Measurements from ENCODE around the gene NEK4. TPM values are rescaled to one million over a fixed set of nuclear protein-coding genes. Genes with fewer than 3 reads are reported as not detected.

NEK4 gene
- total RNA-seq, 1 experiment from 2014 or later = 20.5 TPM

GRCh38 chr3:52697632-52697965 is 73.1 kb downstream of the NEK4 start:
- DNase-seq = no peak
- H3K4me3 ChIP-seq (ENCODE audit: low read length) = no peak overlapping the region
- H3K27me3 ChIP-seq (ENCODE audit: low read length) = no peaks in the 10 kb centered on the region
- H3K9me3 ChIP-seq (ENCODE audit: low read length) = no peaks in the 10 kb centered on the region
- H2AFZ ChIP-seq (ENCODE audit: low read length) = no peak overlapping the region
- H4K20me1 ChIP-seq (ENCODE audit: insufficient read depth, low read depth, low read length) = no peaks in the 10 kb centered on the region
- no peak overlapping the region for H3K4me2 ChIP-seq (ENCODE audit: low read depth, low read length, poor library complexity, severe bottlenecking)
- H3K4me1 ChIP-seq (ENCODE audit: low read length) = no peaks in the 10 kb centered on the region
- no peaks in the 10 kb centered on the region for H3K9me2 ChIP-seq (replicated peaks; ENCODE audit: insufficient read depth, low read length)
- H3K9ac ChIP-seq (ENCODE audit: low read length) = no peak overlapping the region
- H3K79me2 ChIP-seq (ENCODE audit: low read length) = peaks cover 17% of the 10 kb centered on the region
- peaks cover 41% of the 10 kb centered on the region for H3K36me3 ChIP-seq (ENCODE audit: insufficient read depth, low read length)
- H3K27ac ChIP-seq (ENCODE audit: low read length) = no peak overlapping the region

- no peak overlapping the region for H3K9ac ChIP-seq (ENCODE audit: low read length)
- no peak overlapping the region for H3K4me3 ChIP-seq (ENCODE audit: low read length)
- H3K27ac ChIP-seq (ENCODE audit: low read length) = no peak overlapping the region
Measured at GRCh38 chr3:52696830-52697631, 73.7 kb downstream of the NEK4 start.

GRCh38 chr3:52695798-52696671 is 74.7 kb downstream of the NEK4 start:
- no peak overlapping the region for H3K4me2 ChIP-seq (ENCODE audit: low read depth, low read length, poor library complexity, severe bottlenecking)
- H3K27ac ChIP-seq (ENCODE audit: low read length) = no peak overlapping the region

More at GRCh38 chr3:52696830-52697631, 73.7 kb downstream of the NEK4 start:
- Histone ChIP-seq H2AFZ (ENCODE audit: low read length) (no peak overlapping the region), H3K9me3 (ENCODE audit: low read length) (no peaks in the 10 kb centered on the region), H3K4me2 (ENCODE audit: low read depth, low read length, poor library complexity, severe bottlenecking) (no peak overlapping the region), H3K4me1 (ENCODE audit: low read length) (no peaks in the 10 kb centered on the region), H4K20me1 (ENCODE audit: insufficient read depth, low read depth, low read length) (no peaks in the 10 kb centered on the region), H3K9me2 (replicated peaks; ENCODE audit: insufficient read depth, low read length) (no peaks in the 10 kb centered on the region), H3K27me3 (ENCODE audit: low read length) (no peaks in the 10 kb centered on the region), H3K79me2 (ENCODE audit: low read length) (peaks cover 11% of the 10 kb centered on the region), H3K36me3 (ENCODE audit: insufficient read depth, low read length) (peaks cover 47% of the 10 kb centered on the region)
- no peak for DNase-seq

GRCh38 chr3:52694528-52695189 is 76.1 kb downstream of the NEK4 start:
- Histone ChIP-seq H3K27me3 (ENCODE audit: low read length) (no peaks in the 10 kb centered on the region), H3K79me2 (ENCODE audit: low read length) (peaks cover 12% of the 10 kb centered on the region), H2AFZ (ENCODE audit: low read length) (no peak overlapping the region), H3K27ac (ENCODE audit: low read length) (no peak overlapping the region), H3K9ac (ENCODE audit: low read length) (no peak overlapping the region), H3K4me3 (ENCODE audit: low read length) (no peak overlapping the region), H3K4me1 (ENCODE audit: low read length) (no peaks in the 10 kb centered on the region), H3K9me3 (ENCODE audit: low read length) (no peaks in the 10 kb centered on the region), H3K36me3 (ENCODE audit: insufficient read depth, low read length) (peaks cover 66% of the 10 kb centered on the region), H4K20me1 (ENCODE audit: insufficient read depth, low read depth, low read length) (no peaks in the 10 kb centered on the region), H3K4me2 (ENCODE audit: low read depth, low read length, poor library complexity, severe bottlenecking) (no peak overlapping the region), H3K9me2 (replicated peaks; ENCODE audit: insufficient read depth, low read length) (no peaks in the 10 kb centered on the region)
- no peak for DNase-seq

More at GRCh38 chr3:52695798-52696671, 74.7 kb downstream of the NEK4 start:
- H3K4me1 ChIP-seq (ENCODE audit: low read length) = no peaks in the 10 kb centered on the region
- peaks cover 7% of the 10 kb centered on the region for H3K79me2 ChIP-seq (ENCODE audit: low read length)
- no peaks in the 10 kb centered on the region for H3K27me3 ChIP-seq (ENCODE audit: low read length)
- no peaks in the 10 kb centered on the region for H3K9me2 ChIP-seq (replicated peaks; ENCODE audit: insufficient read depth, low read length)
- no peaks in the 10 kb centered on the region for H4K20me1 ChIP-seq (ENCODE audit: insufficient read depth, low read depth, low read length)
- no peak overlapping the region for H3K9ac ChIP-seq (ENCODE audit: low read length)
- no peak overlapping the region for H2AFZ ChIP-seq (ENCODE audit: low read length)
- no peak for DNase-seq
- peaks cover 54% of the 10 kb centered on the region for H3K36me3 ChIP-seq (ENCODE audit: insufficient read depth, low read length)
- no peaks in the 10 kb centered on the region for H3K9me3 ChIP-seq (ENCODE audit: low read length)
- H3K4me3 ChIP-seq (ENCODE audit: low read length) = no peak overlapping the region

- H3K27me3 ChIP-seq (ENCODE audit: low read length) = no peaks in the 10 kb centered on the region
- H4K20me1 ChIP-seq (ENCODE audit: insufficient read depth, low read depth, low read length) = no peaks in the 10 kb centered on the region
- peaks cover 7% of the 10 kb centered on the region; the same call in 1 of the 2 replicates for H3K4me1 ChIP-seq (ENCODE audit: low read length)
- no peak overlapping the region for H3K9ac ChIP-seq (ENCODE audit: low read length)
- no peak overlapping the region for H2AFZ ChIP-seq (ENCODE audit: low read length)
- peaks cover 82% of the 10 kb centered on the region for H3K36me3 ChIP-seq (ENCODE audit: insufficient read depth, low read length)
- no peaks in the 10 kb centered on the region for H3K9me3 ChIP-seq (ENCODE audit: low read length)
- H3K27ac ChIP-seq (ENCODE audit: low read length) = no peak overlapping the region
- no peak for DNase-seq
- H3K79me2 ChIP-seq (ENCODE audit: low read length) = peaks cover 25% of the 10 kb centered on the region
- H3K4me2 ChIP-seq (ENCODE audit: low read depth, low read length, poor library complexity, severe bottlenecking) = no peak overlapping the region
- H3K9me2 ChIP-seq (replicated peaks; ENCODE audit: insufficient read depth, low read length) = no peaks in the 10 kb centered on the region
- H3K4me3 ChIP-seq (ENCODE audit: low read length) = no peak overlapping the region
Measured at GRCh38 chr3:52693071-52693470, 77.7 kb downstream of the NEK4 start.

- H3K27ac ChIP-seq (ENCODE audit: low read length) = no peak overlapping the region
- H3K4me3 ChIP-seq (ENCODE audit: low read length) = no peak overlapping the region
- no peak overlapping the region for H3K9ac ChIP-seq (ENCODE audit: low read length)
- H3K4me1 ChIP-seq (ENCODE audit: low read length) = peaks cover 21% of the 10 kb centered on the region
- H4K20me1 ChIP-seq (ENCODE audit: insufficient read depth, low read depth, low read length) = no peaks in the 10 kb centered on the region
- DNase-seq = no peak
- H3K36me3 ChIP-seq (ENCODE audit: insufficient read depth, low read length) = peaks cover 88% of the 10 kb centered on the region
- peaks cover 48% of the 10 kb centered on the region for H3K79me2 ChIP-seq (ENCODE audit: low read length)
- no peak overlapping the region for H3K4me2 ChIP-seq (ENCODE audit: low read depth, low read length, poor library complexity, severe bottlenecking)
- no peaks in the 10 kb centered on the region for H3K9me2 ChIP-seq (replicated peaks; ENCODE audit: insufficient read depth, low read length)
- no peak overlapping the region for H2AFZ ChIP-seq (ENCODE audit: low read length)
- H3K9me3 ChIP-seq (ENCODE audit: low read length) = no peaks in the 10 kb centered on the region
- no peaks in the 10 kb centered on the region for H3K27me3 ChIP-seq (ENCODE audit: low read length)
Measured at GRCh38 chr3:52690560-52690959, 80.2 kb downstream of the NEK4 start.

- H3K9me2 ChIP-seq (replicated peaks; ENCODE audit: insufficient read depth, low read length) = no peaks in the 10 kb centered on the region
- DNase-seq = no peak
- no peaks in the 10 kb centered on the region for H4K20me1 ChIP-seq (ENCODE audit: insufficient read depth, low read depth, low read length)
- H2AFZ ChIP-seq (ENCODE audit: low read length) = no peak overlapping the region
- H3K27me3 ChIP-seq (ENCODE audit: low read length) = no peaks in the 10 kb centered on the region
- no peak overlapping the region for H3K9ac ChIP-seq (ENCODE audit: low read length)
- H3K9me3 ChIP-seq (ENCODE audit: low read length) = no peaks in the 10 kb centered on the region
- no peak overlapping the region for H3K4me2 ChIP-seq (ENCODE audit: low read depth, low read length, poor library complexity, severe bottlenecking)
- H3K79me2 ChIP-seq (ENCODE audit: low read length) = peaks cover 60% of the 10 kb centered on the region
- H3K27ac ChIP-seq (ENCODE audit: low read length) = no peak overlapping the region
- H3K4me3 ChIP-seq (ENCODE audit: low read length) = no peak overlapping the region
- peaks cover 28% of the 10 kb centered on the region for H3K4me1 ChIP-seq (ENCODE audit: low read length)
- H3K36me3 ChIP-seq (ENCODE audit: insufficient read depth, low read length) = peaks cover 75% of the 10 kb centered on the region
Measured at GRCh38 chr3:52689151-52689550, 81.6 kb downstream of the NEK4 start.

- H2AFZ ChIP-seq (ENCODE audit: low read length) = no peak overlapping the region
- H3K79me2 ChIP-seq (ENCODE audit: low read length) = peaks cover 69% of the 10 kb centered on the region
- H3K9me3 ChIP-seq (ENCODE audit: low read length) = no peaks in the 10 kb centered on the region
- peaks cover 67% of the 10 kb centered on the region for H3K36me3 ChIP-seq (ENCODE audit: insufficient read depth, low read length)
- H3K4me1 ChIP-seq (ENCODE audit: low read length) = peaks cover 34% of the 10 kb centered on the region
- no peaks in the 10 kb centered on the region for H3K27me3 ChIP-seq (ENCODE audit: low read length)
- no peak overlapping the region for H3K4me3 ChIP-seq (ENCODE audit: low read length)
- H3K9ac ChIP-seq (ENCODE audit: low read length) = peak overlapping the region; percentile 13; the same call in 1 of the 2 replicates
- H3K9me2 ChIP-seq (replicated peaks; ENCODE audit: insufficient read depth, low read length) = no peaks in the 10 kb centered on the region
- no peaks in the 10 kb centered on the region for H4K20me1 ChIP-seq (ENCODE audit: insufficient read depth, low read depth, low read length)
- no peak for DNase-seq
- no peak overlapping the region for H3K4me2 ChIP-seq (ENCODE audit: low read depth, low read length, poor library complexity, severe bottlenecking)
- H3K27ac ChIP-seq (ENCODE audit: low read length) = no peak overlapping the region
Measured at GRCh38 chr3:52688266-52688665, 82.5 kb downstream of the NEK4 start.
